ENCODE measurements around the gene CCDC63. TPM values are rescaled to one million over a fixed set of nuclear protein-coding genes. Genes with fewer than 3 reads are reported as not detected.

The CCDC63 gene
- total RNA-seq, 4 donors from 2014 or later = not detected

GRCh38 chr12:110906985-110907384, 60.2 kb downstream of the CCDC63 start:
- no peak for ATAC-seq
- Histone ChIP-seq H3K4me3 (no peak overlapping the region), H3K9me3 (no peaks in the 10 kb centered on the region), H3K27me3 (peaks cover 38% of the 10 kb centered on the region), H3K27ac (no peak overlapping the region), H3K4me1 (no peaks in the 10 kb centered on the region), H3K36me3 (no peaks in the 10 kb centered on the region)
- no peak for TF ChIP-seq POLR2A (IDR thresholded peaks at IDR 0.05)
- no peak for TF ChIP-seq POLR2AphosphoS5 (IDR thresholded peaks at IDR 0.05)
- TF ChIP-seq EP300 (IDR thresholded peaks at IDR 0.05) = no peak
- TF ChIP-seq CTCF (IDR thresholded peaks at IDR 0.05) = no peak
- 60 to 61% methylated on average over 1 to 2 of the region's 4 CpGs for WGBS, 2 donors (ENCODE audit: low coverage in 1 of 2)

GRCh38 chr12:110907583-110907982, 60.8 kb downstream of the CCDC63 start:
- no peak overlapping the region for H3K4me3 ChIP-seq
- no peak overlapping the region for H3K27ac ChIP-seq
- no peaks in the 10 kb centered on the region for H3K9me3 ChIP-seq
- H3K36me3 ChIP-seq = no peaks in the 10 kb centered on the region
- H3K27me3 ChIP-seq = peaks cover 38% of the 10 kb centered on the region
- no peak for ATAC-seq
- TF ChIP-seq POLR2AphosphoS5 (IDR thresholded peaks at IDR 0.05) (no peak), CTCF (IDR thresholded peaks at IDR 0.05) (no peak), POLR2A (IDR thresholded peaks at IDR 0.05) (no peak), EP300 (IDR thresholded peaks at IDR 0.05) (no peak)
- 60 to 63% methylated on average over 2 to 7 of the region's 8 CpGs for WGBS, 2 donors (ENCODE audit: low coverage in 1 of 2)
- no peaks in the 10 kb centered on the region for H3K4me1 ChIP-seq

- H3K27ac ChIP-seq = no peak overlapping the region
- no peak for TF ChIP-seq POLR2A (IDR thresholded peaks at IDR 0.05)
- no peak for TF ChIP-seq CTCF (IDR thresholded peaks at IDR 0.05)
- no peak for TF ChIP-seq POLR2AphosphoS5 (IDR thresholded peaks at IDR 0.05)
- no peak for TF ChIP-seq EP300 (IDR thresholded peaks at IDR 0.05)
- H3K36me3 ChIP-seq = no peaks in the 10 kb centered on the region
- H3K9me3 ChIP-seq = no peaks in the 10 kb centered on the region
- H3K4me1 ChIP-seq = no peaks in the 10 kb centered on the region
- no peak for ATAC-seq
- H3K27me3 ChIP-seq = peaks cover 35% of the 10 kb centered on the region
- WGBS, 2 donors (ENCODE audit: low coverage in 1 of 2) = 42 to 51% methylated on average over 3 to 4 of the region's 14 CpGs
- H3K4me3 ChIP-seq = no peak overlapping the region
Observed at GRCh38 chr12:110908377-110909152, 61.8 kb downstream of the CCDC63 start.

GRCh38 chr12:110912263-110912662, 65.5 kb downstream of the CCDC63 start:
- peaks cover 20% of the 10 kb centered on the region for H3K27me3 ChIP-seq
- no peak overlapping the region for H3K4me3 ChIP-seq
- TF ChIP-seq POLR2A (IDR thresholded peaks at IDR 0.05) = no peak
- no peak for TF ChIP-seq CTCF (IDR thresholded peaks at IDR 0.05)
- TF ChIP-seq EP300 (IDR thresholded peaks at IDR 0.05) = no peak
- TF ChIP-seq POLR2AphosphoS5 (IDR thresholded peaks at IDR 0.05) = no peak
- ATAC-seq = no peak
- WGBS, 2 donors (ENCODE audit: low coverage in 1 of 2) = 78 to 80% methylated on average over 1 to 6 of the region's 6 CpGs
- no peaks in the 10 kb centered on the region for H3K9me3 ChIP-seq
- H3K27ac ChIP-seq = no peak overlapping the region
- H3K4me1 ChIP-seq = no peaks in the 10 kb centered on the region
- no peaks in the 10 kb centered on the region for H3K36me3 ChIP-seq

Measured in gastroesophageal sphincter (tissue), 4 donors.